HFF-Myc (cell line): ENCODE results near the gene IMMP2L.

Source experiments
- DNase-seq: peaks from one replicate; pipeline ENCODE4 v3.0.0-alpha.2; 2011; ENCODE audit warnings: low read depth; ENCODE audit errors: extremely low read depth
- H3K4me3 ChIP-seq: replicated peaks from 2 replicates; pipeline ENCODE4 v1.5.1; 2011; ENCODE audit warnings: low read depth, mild to moderate bottlenecking, control low read depth, low read length
- TF ChIP-seq, protein P1 (sequence below): IDR thresholded peaks from 2 replicates; pipeline ENCODE4 v1.5.1; 2012; ENCODE audit warnings: mild to moderate bottlenecking, low read depth, low read length, control low read depth; ENCODE audit errors: missing control alignments

Gene IMMP2L

GRCh38 chr7:111346219-111346618, 216.1 kb downstream of the IMMP2L start:
- TF ChIP-seq, protein P1, sequence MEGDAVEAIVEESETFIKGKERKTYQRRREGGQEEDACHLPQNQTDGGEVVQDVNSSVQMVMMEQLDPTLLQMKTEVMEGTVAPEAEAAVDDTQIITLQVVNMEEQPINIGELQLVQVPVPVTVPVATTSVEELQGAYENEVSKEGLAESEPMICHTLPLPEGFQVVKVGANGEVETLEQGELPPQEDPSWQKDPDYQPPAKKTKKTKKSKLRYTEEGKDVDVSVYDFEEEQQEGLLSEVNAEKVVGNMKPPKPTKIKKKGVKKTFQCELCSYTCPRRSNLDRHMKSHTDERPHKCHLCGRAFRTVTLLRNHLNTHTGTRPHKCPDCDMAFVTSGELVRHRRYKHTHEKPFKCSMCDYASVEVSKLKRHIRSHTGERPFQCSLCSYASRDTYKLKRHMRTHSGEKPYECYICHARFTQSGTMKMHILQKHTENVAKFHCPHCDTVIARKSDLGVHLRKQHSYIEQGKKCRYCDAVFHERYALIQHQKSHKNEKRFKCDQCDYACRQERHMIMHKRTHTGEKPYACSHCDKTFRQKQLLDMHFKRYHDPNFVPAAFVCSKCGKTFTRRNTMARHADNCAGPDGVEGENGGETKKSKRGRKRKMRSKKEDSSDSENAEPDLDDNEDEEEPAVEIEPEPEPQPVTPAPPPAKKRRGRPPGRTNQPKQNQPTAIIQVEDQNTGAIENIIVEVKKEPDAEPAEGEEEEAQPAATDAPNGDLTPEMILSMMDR: no peak
- no peak for DNase-seq
- H3K4me3 ChIP-seq: no peak overlapping the region

- H3K4me3 ChIP-seq: no peak overlapping the region
- TF ChIP-seq, protein P1: no peak
- no peak for DNase-seq
Measured at GRCh38 chr7:111343017-111343416, 219.3 kb downstream of the IMMP2L start.

- DNase-seq: no peak
- H3K4me3 ChIP-seq: no peak overlapping the region
- TF ChIP-seq, protein P1: no peak
Measured at GRCh38 chr7:111339006-111339405, 223.3 kb downstream of the IMMP2L start.

- H3K4me3 ChIP-seq: no peak overlapping the region
- no peak for DNase-seq
- TF ChIP-seq, protein P1: no peak
Measured at GRCh38 chr7:111333010-111333409, 229.3 kb downstream of the IMMP2L start.

DNA sequence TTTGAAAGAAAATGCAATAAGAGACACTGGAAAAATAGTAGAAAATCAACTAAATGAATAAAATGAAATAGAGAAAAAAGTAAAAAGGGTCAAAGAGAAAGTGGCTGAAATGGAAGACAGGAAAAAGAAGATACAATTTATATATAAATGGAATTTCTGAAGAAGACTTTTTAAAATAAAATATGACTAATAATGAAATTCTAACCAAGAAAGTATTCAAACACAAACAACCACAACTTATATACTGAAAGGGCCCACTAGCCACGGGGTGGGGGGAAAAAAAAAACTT, 232.1 kb downstream of the IMMP2L start:
- TF ChIP-seq, protein P1: no peak
- no peak for DNase-seq
- H3K4me3 ChIP-seq: no peak overlapping the region

- TF ChIP-seq, protein P1: no peak
- H3K4me3 ChIP-seq: no peak overlapping the region
- DNase-seq: no peak
Measured at GRCh38 chr7:111329367-111330234, 232.7 kb downstream of the IMMP2L start.

DNA sequence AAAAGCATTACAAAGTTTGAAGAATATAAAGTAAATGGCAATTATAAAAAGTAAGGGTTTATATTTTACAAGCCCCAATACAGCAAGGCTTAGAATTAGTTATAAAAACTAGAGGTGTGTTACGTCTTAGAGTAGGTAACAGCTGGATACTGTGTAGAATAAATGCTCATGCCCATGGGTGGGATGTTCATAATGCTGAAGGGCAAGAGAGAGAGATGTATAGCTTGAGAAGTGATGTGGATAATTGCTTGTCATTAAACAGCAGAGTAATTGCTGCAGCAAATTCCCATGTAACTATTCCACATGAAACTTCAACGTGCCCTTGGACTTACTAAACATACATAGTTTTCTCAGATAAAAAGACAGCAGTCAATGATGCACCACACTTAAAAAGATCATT, 233.8 kb downstream of the IMMP2L start:
- no peak overlapping the region for H3K4me3 ChIP-seq
- DNase-seq: no peak
- TF ChIP-seq, protein P1: no peak
